ENCODE measurements around the gene THRA.

THRA gene

GRCh38 chr17:40056379-40057015, 6.3 kb upstream of the THRA start:
- Histone ChIP-seq H3K4me2 (no peak overlapping the region), H3K4me3 (no peak overlapping the region)
- TF ChIP-seq Cebpa-rat (IDR thresholded peaks at IDR 0.05): no peak

DNA sequence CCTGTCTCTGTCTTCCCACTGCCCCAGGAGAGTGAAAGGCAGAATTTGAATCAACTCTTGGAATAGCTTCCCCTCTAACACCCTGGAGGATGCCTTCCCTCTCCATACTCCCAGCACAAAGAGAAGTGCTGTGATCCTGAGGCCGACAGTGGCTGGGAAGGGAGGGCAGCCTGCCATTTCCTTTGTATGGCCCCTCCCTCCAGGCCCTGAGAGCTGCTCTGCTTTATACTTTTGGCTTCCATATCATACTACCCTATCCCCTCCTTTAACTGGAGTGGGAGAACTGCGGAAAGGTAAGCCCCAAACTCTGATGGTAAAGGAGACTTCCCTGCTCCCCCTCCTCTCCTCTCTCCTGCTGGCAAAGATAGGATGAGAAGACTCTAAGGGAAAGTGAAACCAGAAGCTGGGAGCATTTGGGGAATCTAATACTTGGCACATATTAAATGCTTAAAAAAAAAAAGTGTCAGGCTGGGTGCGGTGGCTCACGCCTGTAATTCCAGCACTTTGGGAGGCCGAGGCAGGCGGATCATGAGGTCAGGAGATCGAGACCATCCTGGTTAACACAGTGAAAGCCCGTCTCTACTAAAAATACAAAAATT, 4.5 kb upstream of the THRA start:
- no peak overlapping the region for H3K4me3 ChIP-seq
- TF ChIP-seq Cebpa-rat (IDR thresholded peaks at IDR 0.05): no peak
- no peak overlapping the region for H3K27ac ChIP-seq
- peaks cover 26% of the 10 kb centered on the region for H3K4me1 ChIP-seq
- no peaks in the 10 kb centered on the region for H3K9me3 ChIP-seq
- no peaks in the 10 kb centered on the region for H3K27me3 ChIP-seq
- no peaks in the 10 kb centered on the region for H4K20me1 ChIP-seq
- H3K9ac ChIP-seq: 0 out of 2 replicates have a peak overlapping the region, but pooled peaks have one; percentile 31
- H3K4me2 ChIP-seq: no peak overlapping the region
- no peaks in the 10 kb centered on the region for H3K36me3 ChIP-seq

More at GRCh38 chr17:40056379-40057015, 6.3 kb upstream of the THRA start:
- H3K4me1 ChIP-seq: peaks cover 23% of the 10 kb centered on the region
- H3K36me3 ChIP-seq: peaks cover 18% of the 10 kb centered on the region
- H3K27ac ChIP-seq: no peak overlapping the region
- H3K9me3 ChIP-seq: no peaks in the 10 kb centered on the region
- H3K27me3 ChIP-seq: no peaks in the 10 kb centered on the region
- no peaks in the 10 kb centered on the region for H4K20me1 ChIP-seq
- no peak overlapping the region for H3K9ac ChIP-seq

DNA sequence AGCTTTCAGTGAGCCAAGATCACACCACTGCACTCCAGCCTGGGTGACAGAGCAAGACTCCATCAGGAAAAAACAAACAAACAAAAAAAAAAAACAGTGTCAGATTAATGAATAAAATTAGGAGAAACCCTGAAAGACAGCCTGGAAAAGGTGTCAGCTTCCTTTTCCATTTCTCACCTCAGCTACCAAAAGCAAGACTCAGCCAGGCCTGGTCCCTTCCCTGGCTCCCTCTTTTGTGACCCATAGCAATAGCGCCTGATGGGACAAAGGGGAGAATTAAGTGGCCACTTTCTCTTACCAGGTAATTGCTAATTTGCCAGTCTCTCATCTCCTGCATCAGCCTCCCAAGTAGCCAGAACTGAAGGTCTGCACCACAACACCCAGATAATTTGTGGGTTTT, 3.9 kb upstream of the THRA start:
- H3K27ac ChIP-seq: no peak overlapping the region
- no peaks in the 10 kb centered on the region; the same call in 1 of the 2 replicates for H4K20me1 ChIP-seq
- no peaks in the 10 kb centered on the region for H3K9me3 ChIP-seq
- peaks cover 23% of the 10 kb centered on the region for H3K4me1 ChIP-seq
- no peak overlapping the region for H3K4me2 ChIP-seq
- no peak overlapping the region for H3K4me3 ChIP-seq
- H3K36me3 ChIP-seq: no peaks in the 10 kb centered on the region
- TF ChIP-seq Cebpa-rat (IDR thresholded peaks at IDR 0.05): no peak
- no peaks in the 10 kb centered on the region for H3K27me3 ChIP-seq
- no peak overlapping the region for H3K9ac ChIP-seq

DNA sequence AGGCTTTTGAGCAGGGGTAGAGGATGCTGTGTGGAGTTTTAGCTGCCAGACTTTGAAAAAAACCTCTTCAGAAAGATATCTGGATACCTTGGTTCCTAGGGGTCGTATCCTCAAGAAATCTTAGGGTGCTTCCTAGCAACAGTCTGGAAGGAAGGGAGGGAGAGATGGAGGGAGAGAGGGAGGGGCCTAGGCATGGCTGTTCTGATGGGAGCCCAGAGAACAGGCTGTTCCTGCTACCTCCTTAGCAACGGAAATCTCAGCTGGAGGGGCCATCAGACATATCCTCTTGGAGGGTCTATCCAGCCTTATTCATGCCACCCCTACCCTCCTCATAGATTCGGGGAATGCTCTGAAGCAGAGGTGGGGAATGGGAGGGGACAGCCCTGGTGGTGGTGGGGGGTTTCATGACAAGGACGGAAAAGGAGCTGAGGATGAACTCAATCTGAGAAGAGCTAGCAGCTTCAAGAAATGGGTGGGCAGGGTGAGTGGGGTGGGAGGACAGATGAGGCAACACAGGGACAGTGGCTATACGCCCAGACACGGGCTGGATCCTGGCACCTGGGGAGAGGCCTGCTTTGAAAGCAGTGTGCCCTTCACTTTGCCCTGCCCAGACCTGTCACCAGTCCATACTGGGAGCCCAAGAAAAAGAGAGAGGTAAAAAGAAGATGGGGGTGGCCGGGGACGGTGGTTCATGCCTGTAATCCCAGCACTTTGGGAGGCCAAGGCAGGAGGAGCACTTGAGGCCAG, 2.9 kb upstream of the THRA start:
- peaks cover 29% of the 10 kb centered on the region for H3K4me1 ChIP-seq
- no peaks in the 10 kb centered on the region; the same call in 1 of the 2 replicates for H4K20me1 ChIP-seq
- no peak overlapping the region for H3K4me2 ChIP-seq
- H3K27ac ChIP-seq: no peak overlapping the region
- no peaks in the 10 kb centered on the region for H3K36me3 ChIP-seq
- no peak overlapping the region for H3K9ac ChIP-seq
- no peaks in the 10 kb centered on the region for H3K9me3 ChIP-seq
- no peak for TF ChIP-seq Cebpa-rat (IDR thresholded peaks at IDR 0.05)
- H3K4me3 ChIP-seq: no peak overlapping the region
- H3K27me3 ChIP-seq: no peaks in the 10 kb centered on the region

- Histone ChIP-seq H3K27me3 (no peaks in the 10 kb centered on the region), H3K27ac (no peak overlapping the region), H3K4me1 (peaks cover 39% of the 10 kb centered on the region), H4K20me1 (no peaks in the 10 kb centered on the region; the same call in 1 of the 2 replicates), H3K4me3 (no peak overlapping the region), H3K4me2 (no peak overlapping the region), H3K9ac (no peak overlapping the region), H3K9me3 (no peaks in the 10 kb centered on the region), H3K36me3 (no peaks in the 10 kb centered on the region)
- no peak for TF ChIP-seq Cebpa-rat (IDR thresholded peaks at IDR 0.05)
These were observed 1.7 kb upstream of the THRA start for GRCh38 chr17:40060887-40061608.

DNA sequence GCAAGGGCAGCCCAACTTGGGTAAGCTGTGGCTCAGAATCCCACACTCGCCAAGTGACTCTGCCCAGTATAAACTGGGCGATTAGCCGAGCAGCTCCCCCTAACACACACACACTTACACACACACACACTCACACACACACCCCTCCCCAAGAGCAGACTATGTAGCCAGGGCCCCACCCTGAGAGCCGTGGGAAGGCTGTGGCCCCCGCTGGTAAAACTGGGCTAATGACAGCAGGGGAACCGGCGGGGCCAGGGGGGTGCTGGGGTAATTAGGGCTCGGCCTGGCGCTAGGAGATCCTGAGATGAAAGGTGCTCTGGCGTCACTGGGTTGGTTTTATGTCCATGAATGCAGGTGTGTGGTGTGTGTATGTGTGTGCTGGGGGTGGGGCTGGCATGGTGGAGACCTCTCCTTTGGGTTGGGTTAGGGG, 1.1 kb upstream of the THRA start:
- Histone ChIP-seq H3K36me3 (no peaks in the 10 kb centered on the region), H4K20me1 (no peaks in the 10 kb centered on the region; the same call in 1 of the 2 replicates), H3K27me3 (no peaks in the 10 kb centered on the region), H3K4me2 (peak overlapping the region; percentile 88), H3K4me1 (peaks cover 45% of the 10 kb centered on the region), H3K27ac (no peak overlapping the region), H3K4me3 (no peak overlapping the region), H3K9me3 (no peaks in the 10 kb centered on the region), H3K9ac (0 out of 2 replicates have a peak overlapping the region, but pooled peaks have one; percentile 64)
- TF ChIP-seq Cebpa-rat (IDR thresholded peaks at IDR 0.05): no peak

DNA sequence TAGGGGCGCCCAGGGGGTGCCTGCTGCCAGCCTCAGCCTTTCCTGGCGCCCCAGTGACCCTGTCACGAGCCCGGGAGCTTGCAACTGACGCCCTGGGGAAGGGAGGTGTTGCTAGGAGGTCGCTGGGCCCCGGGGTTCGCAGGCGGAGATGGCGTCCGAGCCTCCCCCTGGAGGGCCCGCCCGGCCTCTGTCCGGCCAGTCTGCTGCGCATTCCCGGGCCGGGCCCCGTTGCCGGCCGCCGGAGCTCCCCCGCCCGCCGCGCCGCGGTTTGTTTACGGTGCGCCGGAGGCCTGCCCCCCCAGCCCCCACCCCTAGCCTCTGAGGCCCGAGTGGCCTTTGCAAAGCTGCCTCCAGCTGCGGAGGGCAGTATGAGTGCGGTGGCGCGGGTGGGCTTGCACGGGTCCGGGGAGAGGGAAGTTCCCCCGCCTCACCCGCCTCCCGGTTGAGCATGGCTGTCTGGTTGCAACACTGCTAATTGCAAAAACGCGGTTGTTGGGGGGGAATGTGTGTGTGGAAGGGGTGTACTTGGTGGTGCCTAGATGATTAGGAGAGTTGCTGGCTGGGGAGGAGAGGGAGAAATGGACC, 514 bp downstream of the THRA start:
- peak overlapping the region; percentile 96 for H3K9ac ChIP-seq
- peaks cover 62% of the 10 kb centered on the region for H3K4me1 ChIP-seq
- peak overlapping the region; percentile 100 for H3K4me3 ChIP-seq
- H4K20me1 ChIP-seq: no peaks in the 10 kb centered on the region; the same call in 1 of the 2 replicates
- peak; percentile 45; the same call in 1 of the 2 replicates for TF ChIP-seq Cebpa-rat (IDR thresholded peaks at IDR 0.05)
- peak overlapping the region; percentile 96 for H3K27ac ChIP-seq
- no peaks in the 10 kb centered on the region for H3K27me3 ChIP-seq
- no peaks in the 10 kb centered on the region for H3K36me3 ChIP-seq
- H3K4me2 ChIP-seq: peak overlapping the region; percentile 100
- H3K9me3 ChIP-seq: no peaks in the 10 kb centered on the region

GRCh38 chr17:40063901-40064531, 1.3 kb downstream of the THRA start:
- H3K9me3 ChIP-seq: no peaks in the 10 kb centered on the region
- H3K4me3 ChIP-seq: peak overlapping the region; percentile 100
- TF ChIP-seq Cebpa-rat (IDR thresholded peaks at IDR 0.05): no peak
- peak overlapping the region; percentile 96 for H3K9ac ChIP-seq
- no peaks in the 10 kb centered on the region for H3K36me3 ChIP-seq
- H3K4me1 ChIP-seq: peaks cover 67% of the 10 kb centered on the region
- H4K20me1 ChIP-seq: no peaks in the 10 kb centered on the region; the same call in 1 of the 2 replicates
- H3K27ac ChIP-seq: peak overlapping the region; percentile 96
- H3K27me3 ChIP-seq: no peaks in the 10 kb centered on the region
- H3K4me2 ChIP-seq: peak overlapping the region; percentile 100

Measured in BLaER1 (cell line).